Measurements from ENCODE around the gene RAP1GAP2.

GRCh38 chr17:2794111-2794803 is 2.0 kb upstream of the RAP1GAP2 start:
- TF ChIP-seq CTCF (IDR thresholded peaks at IDR 0.05) = no peak
- no peak for TF ChIP-seq POLR2A (IDR thresholded peaks at IDR 0.05)

All from heart left ventricle (tissue), 13 donors.